ENCODE measurements around the gene SQSTM1. TPM values are rescaled to one million over a fixed set of nuclear protein-coding genes. Genes with fewer than 3 reads are reported as not detected.

Gene SQSTM1
- total and polyA plus RNA-seq, 9 of the 15 experiments (the other 6 are each of a cell fraction or from before 2014, with no cell fraction given), result 5.6 to 148 (median 64.0) TPM

GRCh38 chr5:179837076-179838011 lies 16.6 kb downstream of the SQSTM1 start (continued):
- TF ChIP-seq PREB (CRISPR knock-in tag; IDR thresholded peaks at IDR 0.05), result no peak
- TF ChIP-seq BCL6 (CRISPR knock-in tag; IDR thresholded peaks at IDR 0.05), result no peak
- TF ChIP-seq CEBPB (tag; IDR thresholded peaks at IDR 0.05), result no peak
- no peak for TF ChIP-seq ZNF518B (CRISPR knock-in tag; IDR thresholded peaks at IDR 0.05)
- TF ChIP-seq IRF2 (CRISPR knock-in tag; IDR thresholded peaks at IDR 0.05), result no peak
- TF ChIP-seq E2F1 (CRISPR knock-in tag; IDR thresholded peaks at IDR 0.05), result no peak
- no peak for TF ChIP-seq SMARCA5 (IDR thresholded peaks at IDR 0.05)

Measured in K562 (cell line).